Diencephalon (tissue), 1 donor: ENCODE results near the gene CAPN14. TPM values are rescaled to one million over a fixed set of nuclear protein-coding genes. Genes with fewer than 3 reads are reported as not detected.

Experiments used
- small RNA-seq: library from RNA; depleted of rRNA; stranded (forward); fragments of <200 nt; gene quantifications from one replicate; pipeline ENCODE3, GENCODE V24; 2014
- total RNA-seq: library from RNA; depleted of rRNA; stranded (reverse); fragments of >200 nt; gene quantifications from one replicate; pipeline ENCODE4 v1.2.3, GENCODE V29; 2014

Gene CAPN14, protein sequence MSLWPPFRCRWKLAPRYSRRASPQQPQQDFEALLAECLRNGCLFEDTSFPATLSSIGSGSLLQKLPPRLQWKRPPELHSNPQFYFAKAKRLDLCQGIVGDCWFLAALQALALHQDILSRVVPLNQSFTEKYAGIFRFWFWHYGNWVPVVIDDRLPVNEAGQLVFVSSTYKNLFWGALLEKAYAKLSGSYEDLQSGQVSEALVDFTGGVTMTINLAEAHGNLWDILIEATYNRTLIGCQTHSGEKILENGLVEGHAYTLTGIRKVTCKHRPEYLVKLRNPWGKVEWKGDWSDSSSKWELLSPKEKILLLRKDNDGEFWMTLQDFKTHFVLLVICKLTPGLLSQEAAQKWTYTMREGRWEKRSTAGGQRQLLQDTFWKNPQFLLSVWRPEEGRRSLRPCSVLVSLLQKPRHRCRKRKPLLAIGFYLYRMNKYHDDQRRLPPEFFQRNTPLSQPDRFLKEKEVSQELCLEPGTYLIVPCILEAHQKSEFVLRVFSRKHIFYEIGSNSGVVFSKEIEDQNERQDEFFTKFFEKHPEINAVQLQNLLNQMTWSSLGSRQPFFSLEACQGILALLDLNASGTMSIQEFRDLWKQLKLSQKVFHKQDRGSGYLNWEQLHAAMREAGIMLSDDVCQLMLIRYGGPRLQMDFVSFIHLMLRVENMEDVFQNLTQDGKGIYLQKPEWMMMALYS
- total RNA-seq, result 0.69 TPM

GRCh38 chr2:31217465-31218200, at the start of gene CAPN14:
Gene CAPN14 (minus strand): TSS chr2:31217515. CDS start chr2:31205447, 12,068 bp downstream.

DNA sequence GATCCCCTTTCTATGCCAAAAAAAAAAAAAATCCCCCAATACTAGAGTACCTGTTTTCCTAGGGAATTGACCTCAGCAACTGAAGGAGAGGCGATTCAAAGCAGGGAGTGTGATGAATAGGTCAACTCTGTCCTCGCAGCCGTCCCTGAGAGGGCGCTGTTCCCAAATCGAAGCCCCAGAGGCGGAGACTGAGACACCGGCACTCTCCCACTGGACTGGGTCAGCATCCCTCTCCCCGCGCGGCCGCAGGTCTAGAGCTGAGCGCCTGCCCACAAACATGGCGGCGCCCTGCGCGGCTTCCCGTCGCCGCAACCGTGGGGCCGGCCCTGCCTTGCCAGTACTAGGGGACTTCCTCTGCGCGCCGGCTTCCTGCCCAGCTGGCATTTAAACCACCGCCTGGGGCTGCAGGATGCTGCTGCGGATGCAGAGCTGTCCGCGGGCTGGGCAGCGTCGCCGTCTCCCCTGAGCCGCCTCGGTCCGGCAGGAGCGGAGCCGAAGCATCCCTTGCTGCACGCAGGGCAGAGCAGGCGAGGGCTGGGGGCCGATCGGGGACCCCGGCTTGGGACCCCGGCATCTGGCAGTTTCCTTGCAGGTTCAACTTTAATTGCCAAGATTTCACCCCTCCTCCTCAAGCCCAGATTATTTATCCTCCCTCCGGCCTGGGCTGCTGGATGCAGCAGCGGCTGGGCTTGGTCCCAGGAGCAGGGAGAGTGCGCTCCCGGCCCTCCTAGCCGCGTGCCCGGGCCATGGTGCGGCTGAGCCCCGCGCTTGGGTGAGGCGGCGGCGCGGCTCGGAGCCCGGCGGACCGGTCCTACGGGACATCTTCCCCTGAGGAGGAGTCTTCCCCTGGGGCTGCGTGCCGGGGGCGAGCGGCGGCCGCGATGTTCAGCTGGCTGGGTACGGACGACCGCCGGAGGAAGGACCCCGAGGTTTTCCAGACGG, 16.7 kb upstream of the CAPN14 start, which contains the start of gene EHD3:
EHD3 (plus strand) TSS at position 412 of the 942 bp plus-strand sequence; CDS start at position 882, 470 bp downstream.

DNA sequence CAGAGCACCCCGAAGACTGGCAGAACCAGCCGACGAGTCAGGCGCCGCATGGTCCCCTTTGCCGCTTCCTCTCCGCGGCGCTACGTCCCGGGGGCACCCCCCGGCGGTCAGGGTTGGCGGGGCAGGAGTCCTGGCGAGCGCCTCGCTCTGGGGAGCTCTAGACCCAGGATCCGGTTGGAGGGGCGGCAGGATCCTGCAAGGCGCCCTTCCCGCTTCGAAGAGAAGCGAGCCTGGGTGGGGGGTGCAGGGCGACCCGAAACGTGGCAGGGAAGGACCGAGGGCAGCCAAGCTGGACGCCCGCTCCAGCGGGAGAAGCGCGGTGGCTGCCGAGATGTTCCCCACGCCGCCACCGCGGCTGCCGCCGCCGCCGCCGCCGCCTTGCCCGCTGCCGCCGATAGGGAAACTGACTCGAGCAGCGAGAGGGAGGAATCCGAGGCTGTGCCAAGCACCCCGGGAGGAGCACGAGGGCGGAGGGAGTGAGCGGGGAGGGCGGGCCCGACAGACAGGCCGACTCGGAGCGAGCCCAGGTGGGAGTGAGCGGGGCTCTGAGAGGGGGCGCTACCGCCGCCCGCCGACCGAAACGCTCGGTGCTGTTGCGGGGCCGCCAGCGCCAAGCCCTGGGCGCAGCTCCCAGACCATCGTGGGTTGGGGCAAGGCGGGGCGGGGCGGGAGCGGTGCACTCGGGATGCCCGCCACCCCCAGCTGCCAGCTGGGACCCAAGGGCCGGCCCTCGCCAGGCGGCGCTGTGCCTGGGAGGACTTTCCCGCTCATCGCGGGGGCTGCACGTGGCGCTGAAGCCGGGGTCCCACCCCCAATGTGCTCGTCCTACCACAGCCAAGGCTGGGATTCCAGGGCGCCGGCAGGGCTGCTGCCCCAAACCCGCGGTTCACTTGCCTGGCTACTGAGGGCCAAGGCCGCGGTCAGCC, 79.0 kb downstream of the CAPN14 start, which contains the start of gene GALNT14:
GALNT14 (minus strand) TSS at position 404 of the 926 bp plus-strand sequence; CDS start at position 50, 354 bp downstream.

Small RNA genes lying within 50 kb of the gene (small RNA-seq; reads per million reads assigned to genes)
- not detected for gene RNA5SP90

Other genes with a start within 250 kb of the CAPN14 start
- gene GALNT14, start 79.1 kb downstream of the CAPN14 start, total RNA-seq, result 20.5 TPM
- gene EHD3, start 16.6 kb upstream of the CAPN14 start, total RNA-seq, result 15.9 TPM
- 0.23 TPM for gene XDH, start 197.2 kb upstream of the CAPN14 start, total RNA-seq